Spleen (tissue), 11 donors: ENCODE results near the gene YEATS2. TPM values are rescaled to one million over a fixed set of nuclear protein-coding genes. Genes with fewer than 3 reads are reported as not detected.

ENCODE experiments used
- DNase-seq: peaks from one replicate; pipeline ENCODE4 v3.0.0-alpha.2; 2020
- H3K27ac ChIP-seq, 8 donors: fragments of 200-600 bp; sonication (generic) in 7 of 8; 1 replicate in 4 of 8; 2 replicates in 4 of 8; pipeline versions ENCODE4 v1.5.0 to v1.8.0; 2016 to 2021; ENCODE audit warnings: inconsistent platforms in 4 of 8, mild to moderate bottlenecking in 4 of 8, moderate library complexity in 1 of 8
- H3K27me3 ChIP-seq, 7 donors: fragments of 200-600 bp; sonication (generic) in 6 of 7; replicated peaks in 1 of 7; 1 replicate in 4 of 7; 2 replicates in 3 of 7; pipeline versions ENCODE4 v1.5.0 to v1.8.0; 2016 to 2021; ENCODE audit warnings: inconsistent platforms in 3 of 7, mild to moderate bottlenecking in 1 of 7
- H3K36me3 ChIP-seq, 6 donors: fragments of 200-600 bp; sonication (generic) in 5 of 6; 1 replicate in 4 of 6; 2 replicates in 2 of 6; pipeline versions ENCODE4 v1.5.0 to v1.8.0; 2016 to 2021; ENCODE audit warnings: inconsistent platforms in 2 of 6
- H3K4me1 ChIP-seq, 6 donors: fragments of 200-600 bp; sonication (generic) in 5 of 6; 1 replicate in 3 of 6; 2 replicates in 3 of 6; pipeline versions ENCODE4 v1.5.0 to v1.8.0; 2016 to 2021; ENCODE audit warnings: inconsistent platforms in 3 of 6
- H3K4me3 ChIP-seq, 8 donors: fragments of 200-600 bp; sonication (generic) in 7 of 8; 1 replicate in 4 of 8; 2 replicates in 4 of 8; pipeline versions ENCODE4 v1.5.0 to v1.8.0; 2016 to 2021; ENCODE audit warnings: inconsistent platforms in 4 of 8, mild to moderate bottlenecking in 4 of 8, moderate library complexity in 2 of 8
- H3K9me3 ChIP-seq, 8 donors: fragments of 200-600 bp; sonication (generic) in 7 of 8; 1 replicate in 4 of 8; 2 replicates in 4 of 8; pipeline versions ENCODE4 v1.5.0 to v1.8.0; 2016 to 2021; ENCODE audit warnings: inconsistent platforms in 4 of 8
- CTCF ChIP-seq, 11 experiments: fragments of 200-600 bp in 7 of 11; fragments of 450-650 bp in 4 of 11; sonication (generic) in 4 of 11; IDR thresholded peaks in 8 of 11; conservative IDR thresholded peaks in 3 of 11; 1 replicate in 7 of 11; 2 replicates in 4 of 11; pipeline versions ENCODE4 v1.4.0 to v1.8.0; 2016 to 2021; ENCODE audit warnings: antibody characterized with exemption in 11 of 11, inconsistent platforms in 4 of 11, mild to moderate bottlenecking in 1 of 11
- POLR2A ChIP-seq, 3 donors: fragments of 450-650 bp; IDR thresholded peaks; one replicate each; pipeline ENCODE4 v1.5.1; 2017; ENCODE audit warnings: antibody characterized with exemption in 3 of 3, mild to moderate bottlenecking in 1 of 3
- POLR2AphosphoS5 ChIP-seq, 3 donors: sonication (generic); formaldehyde crosslinking; IDR thresholded peaks; one replicate each; pipeline ENCODE4 v1.5.1; 2017; ENCODE audit warnings: antibody characterized with exemption in 3 of 3
- WGBS, 5 donors: extraction: QIAGEN DNeasy Blood & Tissue Kit in 3 of 5; methylation state at CpG; one replicate each; pipeline versions ENCODE4 v1.1.5 to v1.1.7; 2013 to 2018; 5-methylcytosine and 5-hydroxymethylcytosine counted together
- intact Hi-C: fragments of 100-400 bp; cut with DNase I; formaldehyde crosslinking; loops from one replicate; pipeline ENCODE4 v1.15.0; 2023; ENCODE audit warnings: low total_unique reads
- polyA plus RNA-seq, 3 donors: library from polyadenylated mRNA; stranded (reverse); fragments of 200-250 nt; gene quantifications; one replicate each; pipeline ENCODE4 v1.2.1, GENCODE V29; 2013
- total RNA-seq, 7 donors: library from RNA; depleted of rRNA in 3 of 7; stranded (reverse); fragments of >200 nt in 3 of 7; fragmentation: NEBNext Ultra II Directional in 4 of 7; extraction: Animal tissue kit (Norgen Biotek cat#: 25700) in 4 of 7; gene quantifications; one replicate each; pipeline versions ENCODE4 v1.1.0 to v1.2.1, GENCODE V29; 2016 to 2021
- donor health status: healthy with polysubstance abuse.
- donor health status: DM: no; HTN: no; CAD: no; lungs with moderate emphysema.
- donor health status: DM: no; HTN: no; CAD: no.
- donor health status: Bipolar disorder and iron deficiency.
- donor health status: healthy.
- donor health status: DM: no; HTN: no; CAD: no.
- donor health status: DM: yes; HTN: yes; CAD: no.

YEATS2 gene
- total and polyA plus RNA-seq, 10 donors, result 4.6 to 33.5 (median 24.9) TPM

DNA sequence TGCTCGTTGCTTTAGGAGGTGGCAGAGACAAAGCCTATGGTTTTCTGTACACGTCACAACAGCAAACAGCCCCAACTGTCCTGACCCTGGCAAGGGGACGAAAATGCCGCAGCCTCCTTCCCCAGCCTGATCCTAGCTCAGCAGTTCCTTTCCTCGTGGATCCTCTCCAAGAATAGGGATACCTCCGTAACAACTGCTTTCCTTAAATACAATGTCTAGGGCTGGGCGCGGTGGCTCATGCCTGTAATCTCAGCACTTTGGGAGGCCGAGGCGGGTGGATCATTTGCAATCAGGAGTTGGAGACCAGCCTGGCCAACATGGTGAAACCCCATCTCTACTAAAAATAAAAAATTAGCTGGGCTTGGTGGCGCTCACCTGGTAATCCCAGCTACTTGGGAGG lies 110.8 kb downstream of the YEATS2 start:
- Histone ChIP-seq H3K36me3 (peaks cover 5 to 100% (median 81%) of the 10 kb centered on the region in 6 donors), H3K27ac (no peak overlapping the region), H3K4me1 (no peaks in the 10 kb centered on the region), H3K4me3 (no peak overlapping the region), H3K27me3 (no peaks in the 10 kb centered on the region), H3K9me3 (no peaks in the 10 kb centered on the region)
- TF ChIP-seq CTCF (IDR thresholded peaks at IDR 0.05 in 8 of 11, conservative IDR thresholded peaks at IDR 0.05 in 3 of 11) (no peak), POLR2AphosphoS5 (IDR thresholded peaks at IDR 0.05) (no peak), POLR2A (IDR thresholded peaks at IDR 0.05) (no peak)
- DNase-seq, result no peak
- intact Hi-C loops, result no loop called here
- 93 to 97% (median 96%) methylated on average over 11 of the region's 11 CpGs for WGBS, 5 donors

DNA sequence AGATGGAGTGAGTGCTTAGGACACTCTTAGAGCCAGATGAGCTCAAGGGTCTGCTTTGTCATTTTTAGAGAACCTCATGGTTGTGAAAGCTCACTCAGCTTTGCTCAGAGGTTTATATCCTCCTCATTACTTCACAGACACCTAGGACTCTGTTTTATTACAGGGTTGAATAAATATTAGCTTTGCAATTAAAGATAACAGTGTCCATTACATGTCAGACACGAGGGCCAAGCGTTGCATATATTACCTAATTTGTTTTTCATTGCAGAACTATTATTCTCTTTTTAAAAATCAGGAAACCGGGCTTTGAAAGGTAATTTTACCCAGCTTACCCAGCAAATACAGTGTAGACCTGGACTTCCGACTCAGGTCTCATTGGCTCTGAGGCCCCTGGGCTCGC lies 111.7 kb downstream of the YEATS2 start:
- no peak for DNase-seq
- H3K27me3 ChIP-seq, result no peaks in the 10 kb centered on the region
- peaks cover 5 to 92% (median 73%) of the 10 kb centered on the region in 6 donors for H3K36me3 ChIP-seq
- intact Hi-C loops, result no loop called here
- H3K9me3 ChIP-seq, result no peaks in the 10 kb centered on the region
- no peak overlapping the region for H3K4me3 ChIP-seq
- H3K27ac ChIP-seq, result no peak overlapping the region
- WGBS, 5 donors, result 89 to 97% (median 95%) methylated on average over 5 of the region's 5 CpGs
- H3K4me1 ChIP-seq, result no peaks in the 10 kb centered on the region
- no peak for TF ChIP-seq POLR2AphosphoS5 (IDR thresholded peaks at IDR 0.05)
- TF ChIP-seq CTCF (IDR thresholded peaks at IDR 0.05 in 8 of 11, conservative IDR thresholded peaks at IDR 0.05 in 3 of 11), result no peak
- no peak for TF ChIP-seq POLR2A (IDR thresholded peaks at IDR 0.05)

DNA sequence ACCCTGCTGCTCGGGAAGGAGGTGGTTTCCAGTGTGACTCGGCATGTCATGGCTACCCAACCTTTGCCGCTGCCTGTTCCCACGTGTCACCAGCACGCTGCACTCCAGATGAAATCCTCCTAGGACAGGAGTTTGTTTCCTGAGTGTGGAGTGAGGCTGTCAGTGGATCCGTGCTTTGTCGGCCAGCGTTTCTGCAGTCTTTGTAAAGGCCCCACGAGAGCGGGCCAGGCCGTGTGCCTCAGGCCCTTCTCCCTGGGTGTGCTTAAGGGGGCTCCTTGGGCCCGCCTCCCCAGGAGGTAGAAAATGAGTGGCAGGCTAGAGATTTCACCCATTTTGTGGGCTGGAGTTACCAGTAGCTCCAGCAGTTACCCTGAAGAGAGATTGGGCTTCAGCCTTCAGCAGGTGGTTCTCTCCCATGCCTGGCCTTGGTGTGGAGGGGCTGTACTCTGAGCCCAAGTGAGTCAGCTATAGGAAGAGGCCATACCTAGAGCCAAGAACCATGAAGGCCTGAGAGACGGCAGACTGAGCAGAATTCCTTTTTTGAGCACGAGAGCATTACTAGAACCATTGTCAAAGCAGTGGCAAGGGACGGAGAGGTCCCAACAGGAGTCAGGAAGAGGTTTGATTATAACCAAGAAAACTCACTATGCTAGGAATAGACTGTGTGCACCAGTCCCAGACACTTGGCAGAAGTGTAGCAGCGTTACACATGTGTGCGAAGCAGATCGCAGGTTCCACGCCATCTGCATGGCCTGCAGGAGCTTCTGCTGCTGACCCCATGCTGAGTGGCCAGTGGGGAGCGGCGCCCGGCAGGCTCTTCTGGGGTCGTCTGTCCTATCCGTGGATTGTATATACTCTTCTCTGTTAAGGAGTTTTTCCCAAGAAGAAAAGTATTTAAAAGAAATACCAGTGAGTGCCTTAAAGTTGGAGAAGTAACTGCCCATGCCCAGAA lies 113.3 kb downstream of the YEATS2 start:
- H3K4me1 ChIP-seq, result no peaks in the 10 kb centered on the region
- no peak overlapping the region for H3K27ac ChIP-seq
- peaks cover 0 to 90% (median 59%) of the 10 kb centered on the region in 6 donors for H3K36me3 ChIP-seq
- no peaks in the 10 kb centered on the region for H3K9me3 ChIP-seq
- peak; percentile 24 for DNase-seq
- TF ChIP-seq POLR2AphosphoS5 (IDR thresholded peaks at IDR 0.05), result no peak
- no peak for TF ChIP-seq CTCF (IDR thresholded peaks at IDR 0.05 in 8 of 11, conservative IDR thresholded peaks at IDR 0.05 in 3 of 11)
- no peak for TF ChIP-seq POLR2A (IDR thresholded peaks at IDR 0.05)
- no peaks in the 10 kb centered on the region for H3K27me3 ChIP-seq
- 89 to 95% (median 93%) methylated on average over 17 to 24 of the region's 24 CpGs for WGBS, 5 donors
- intact Hi-C loops, result no loop called here
- H3K4me3 ChIP-seq, result no peak overlapping the region

GRCh38 chr3:183811638-183812037 lies 114.0 kb downstream of the YEATS2 start:
- peak; percentile 27 for DNase-seq
- H3K4me1 ChIP-seq, result no peaks in the 10 kb centered on the region
- no peak overlapping the region for H3K4me3 ChIP-seq
- H3K27ac ChIP-seq, result no peak overlapping the region
- H3K36me3 ChIP-seq, result peaks cover 0 to 90% (median 53%) of the 10 kb centered on the region in 6 donors
- no peaks in the 10 kb centered on the region for H3K27me3 ChIP-seq
- TF ChIP-seq CTCF (IDR thresholded peaks at IDR 0.05 in 8 of 11, conservative IDR thresholded peaks at IDR 0.05 in 3 of 11), result no peak
- no peak for TF ChIP-seq POLR2AphosphoS5 (IDR thresholded peaks at IDR 0.05)
- TF ChIP-seq POLR2A (IDR thresholded peaks at IDR 0.05), result no peak
- WGBS, 5 donors, result 92 to 97% (median 96%) methylated on average over 11 of the region's 11 CpGs
- H3K9me3 ChIP-seq, result no peaks in the 10 kb centered on the region
- intact Hi-C loops, result no loop called here
